ENCODE data around the gene DLG2.

DLG2 gene

GRCh38 chr11:83523676-83524075, 2103.5 kb downstream of the DLG2 start:
- DNase-seq: no peak

GRCh38 chr11:83522911-83523310, 2104.2 kb downstream of the DLG2 start:
- no peak for DNase-seq

GRCh38 chr11:83521647-83522596, 2105.2 kb downstream of the DLG2 start:
- no peak for DNase-seq

- DNase-seq: no peak
Measured at GRCh38 chr11:83520849-83521248, 2106.3 kb downstream of the DLG2 start.

- no peak for DNase-seq
Measured at GRCh38 chr11:83511646-83512045, 2115.5 kb downstream of the DLG2 start.

GRCh38 chr11:83510530-83511460, 2116.3 kb downstream of the DLG2 start:
- no peak for DNase-seq

- DNase-seq: no peak
Measured at GRCh38 chr11:83508804-83509203, 2118.3 kb downstream of the DLG2 start.

GRCh38 chr11:83502041-83502440, 2125.1 kb downstream of the DLG2 start:
- no peak for DNase-seq

- no peak for DNase-seq
Measured at GRCh38 chr11:83493917-83494316, 2133.2 kb downstream of the DLG2 start.

GRCh38 chr11:83493034-83493433, 2134.1 kb downstream of the DLG2 start:
- DNase-seq: no peak

GRCh38 chr11:83483808-83484207, 2143.3 kb downstream of the DLG2 start:
- no peak for DNase-seq

GRCh38 chr11:83480811-83481210, 2146.3 kb downstream of the DLG2 start:
- no peak for DNase-seq

GRCh38 chr11:83480251-83480650, 2146.9 kb downstream of the DLG2 start:
- no peak for DNase-seq

GRCh38 chr11:83477772-83478171, 2149.4 kb downstream of the DLG2 start:
- DNase-seq: no peak

- no peak for DNase-seq
Measured at GRCh38 chr11:83475760-83476159, 2151.4 kb downstream of the DLG2 start.

GRCh38 chr11:83473743-83474142, 2153.4 kb downstream of the DLG2 start:
- DNase-seq: no peak

GRCh38 chr11:83472806-83473205, 2154.3 kb downstream of the DLG2 start:
- DNase-seq: no peak

- DNase-seq: no peak
Measured at GRCh38 chr11:83471831-83472727, 2155.1 kb downstream of the DLG2 start.

GRCh38 chr11:83467837-83468236, 2159.3 kb downstream of the DLG2 start:
- no peak for DNase-seq

GRCh38 chr11:83464160-83464944, 2162.8 kb downstream of the DLG2 start:
- DNase-seq: no peak

GRCh38 chr11:83459798-83460197, 2167.3 kb downstream of the DLG2 start:
- no peak for DNase-seq

GRCh38 chr11:83456566-83456965, 2170.6 kb downstream of the DLG2 start:
- no peak for DNase-seq
